NCI-H82 (cell line): ENCODE measurements around the gene CSMD2.

Source experiments
- DNase-seq: peaks from one replicate; lab custom pipeline; 2025; lab: John Stamatoyannopoulos, UW

CSMD2 gene

GRCh38 chr1:33684396-33685179 lies 480.4 kb downstream of the CSMD2 start:
- DNase-seq = no peak

GRCh38 chr1:33683913-33684312 lies 481.1 kb downstream of the CSMD2 start:
- DNase-seq = no peak

- no peak for DNase-seq
Measured at GRCh38 chr1:33682371-33682770, 482.7 kb downstream of the CSMD2 start.

- no peak for DNase-seq
Measured at GRCh38 chr1:33680281-33680840, 484.7 kb downstream of the CSMD2 start.

- DNase-seq = no peak
Measured at GRCh38 chr1:33670567-33670966, 494.5 kb downstream of the CSMD2 start.

- DNase-seq = no peak
Measured at GRCh38 chr1:33668695-33669094, 496.3 kb downstream of the CSMD2 start.

- DNase-seq = no peak
Measured at GRCh38 chr1:33667386-33668282, 497.4 kb downstream of the CSMD2 start.

GRCh38 chr1:33666616-33667015 lies 498.4 kb downstream of the CSMD2 start:
- DNase-seq = no peak

- no peak for DNase-seq
Measured at GRCh38 chr1:33661811-33662454, 503.1 kb downstream of the CSMD2 start.

DNA sequence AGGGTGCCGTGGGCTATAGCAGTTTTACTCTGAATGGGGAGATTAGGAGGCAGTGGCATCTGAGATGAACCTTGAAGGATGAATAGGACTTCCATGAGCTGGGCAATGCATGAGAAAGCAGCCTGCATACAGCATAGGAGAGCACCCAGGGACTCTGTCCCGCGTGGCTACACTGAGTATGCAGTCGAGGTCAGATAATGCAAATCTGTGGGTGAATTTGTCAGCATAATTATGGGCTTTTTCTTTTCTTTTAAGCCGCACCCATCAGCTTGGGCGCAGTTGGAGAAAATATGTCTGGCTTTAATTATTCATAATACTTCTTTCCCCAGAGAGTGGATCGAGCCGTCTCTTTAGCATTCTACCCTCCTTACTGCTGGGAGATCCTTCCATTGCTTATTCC lies 504.1 kb downstream of the CSMD2 start:
- no peak for DNase-seq

DNA sequence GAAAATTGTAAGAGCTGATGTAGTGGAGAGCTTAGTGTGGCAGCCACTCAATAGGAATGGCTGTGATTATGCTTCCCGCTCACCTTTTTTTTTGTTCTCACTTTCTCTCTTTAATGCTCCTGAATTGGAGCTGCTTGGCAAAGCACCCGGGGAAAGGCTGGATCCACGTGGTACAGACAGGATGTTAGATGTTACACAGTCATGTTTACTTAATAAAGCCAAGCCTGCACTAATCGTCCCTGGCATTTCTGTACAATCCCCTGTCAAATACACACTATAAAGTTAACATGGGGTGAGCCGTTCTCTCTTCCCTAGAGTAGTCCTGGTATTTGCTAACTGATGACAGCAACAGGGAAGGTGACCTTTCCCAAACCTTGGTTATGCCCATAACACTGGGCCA lies 504.8 kb downstream of the CSMD2 start:
- no peak for DNase-seq

DNA sequence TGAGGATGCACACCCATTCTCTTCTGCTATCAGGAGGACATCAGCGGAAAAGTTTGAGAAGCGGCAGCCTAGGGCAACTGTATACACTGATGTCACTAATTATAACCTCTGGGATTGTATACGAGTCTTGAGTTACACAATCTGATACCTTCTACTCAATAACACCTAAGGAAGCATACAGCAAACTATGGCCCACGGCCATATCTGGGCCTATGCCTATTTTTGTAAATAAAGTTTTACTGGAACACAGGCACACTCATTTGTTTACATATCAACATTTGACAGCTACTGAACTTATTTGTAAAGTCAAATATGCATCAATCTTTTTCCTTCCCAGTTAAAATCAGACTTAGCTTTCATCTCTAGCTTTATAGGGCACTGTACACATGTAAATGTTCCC lies 505.4 kb downstream of the CSMD2 start:
- DNase-seq = no peak

GRCh38 chr1:33657833-33658232 lies 507.2 kb downstream of the CSMD2 start:
- no peak for DNase-seq

DNA sequence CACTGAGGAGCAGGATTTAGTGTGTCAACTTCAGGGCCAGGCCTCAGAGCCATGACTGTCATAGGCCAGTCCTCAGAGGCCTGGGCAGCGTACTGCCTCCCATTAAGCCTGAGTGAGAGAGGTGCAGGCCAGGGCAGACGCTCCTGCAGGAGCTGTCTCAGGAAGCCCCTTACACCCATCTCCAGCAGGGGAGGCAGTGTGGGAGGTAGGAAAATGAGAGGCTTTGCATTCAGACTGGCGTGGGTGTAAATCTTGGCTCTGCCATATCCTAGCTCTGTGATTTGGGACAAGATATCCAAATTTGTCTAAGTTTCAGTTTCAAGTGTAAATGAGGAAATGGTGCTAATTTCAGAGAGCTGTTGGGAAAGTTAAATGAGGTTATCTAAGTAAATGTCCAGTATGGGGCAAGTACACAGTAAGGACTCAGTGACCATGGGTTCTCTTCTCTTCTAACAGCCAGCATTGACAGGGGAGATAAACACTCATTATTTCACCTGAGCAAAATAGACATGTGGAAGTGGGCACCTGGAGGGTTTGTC lies 508.5 kb downstream of the CSMD2 start:
- no peak for DNase-seq

DNA sequence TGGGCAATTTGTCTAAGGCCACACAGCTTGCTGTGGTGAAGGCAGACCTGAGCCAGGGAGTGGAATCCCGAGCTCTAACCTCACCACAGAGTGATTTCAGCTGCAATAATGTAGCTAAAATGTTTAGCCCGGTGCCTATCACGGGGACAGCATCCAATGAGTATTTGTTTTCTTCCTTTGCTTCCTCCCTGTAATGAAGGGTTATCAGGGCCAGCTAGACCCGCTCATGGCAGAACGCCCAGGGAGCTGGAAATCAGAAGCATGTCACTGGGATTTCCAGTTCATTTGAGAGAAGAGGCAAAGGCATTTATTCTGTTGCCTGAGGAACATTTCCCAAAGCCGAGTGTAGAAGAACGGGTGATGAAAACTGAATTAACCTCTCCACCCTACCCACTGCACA lies 509.5 kb downstream of the CSMD2 start:
- DNase-seq = no peak

GRCh38 chr1:33654267-33654834 lies 510.7 kb downstream of the CSMD2 start:
- DNase-seq = peak; percentile 60

- DNase-seq = no peak
Measured at GRCh38 chr1:33653226-33653625, 511.8 kb downstream of the CSMD2 start.

GRCh38 chr1:33650708-33651107 lies 514.3 kb downstream of the CSMD2 start:
- no peak for DNase-seq

- no peak for DNase-seq
Measured at GRCh38 chr1:33649759-33650158, 515.3 kb downstream of the CSMD2 start.

DNA sequence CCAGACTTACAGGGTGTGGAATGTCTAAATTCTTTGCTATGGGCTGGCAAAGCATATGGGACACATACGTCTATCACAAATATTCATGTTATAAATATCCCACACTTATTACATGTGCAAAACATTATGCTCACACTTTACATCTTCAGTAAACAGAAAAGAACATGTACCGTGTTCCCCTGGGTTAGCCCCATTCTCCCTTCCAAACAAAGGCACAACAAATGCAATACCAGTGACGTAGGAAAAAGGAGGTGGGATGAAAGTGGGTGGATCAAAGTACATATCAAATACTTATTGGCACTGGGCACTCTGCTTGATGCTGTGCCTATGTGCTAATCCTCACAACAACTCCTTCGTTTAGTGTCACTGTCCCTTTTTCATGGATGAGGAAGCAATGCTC lies 521.8 kb downstream of the CSMD2 start:
- no peak for DNase-seq

- DNase-seq = peak; percentile 67
Measured at GRCh38 chr1:33641104-33641830, 523.8 kb downstream of the CSMD2 start.
